ENCODE results near the gene GABRB3. TPM values are rescaled to one million over a fixed set of nuclear protein-coding genes. Genes with fewer than 3 reads are reported as not detected.

GABRB3 gene
- total and polyA plus RNA-seq, 4 donors, result 0.09 to 1.2 (median 0.50) TPM

DNA sequence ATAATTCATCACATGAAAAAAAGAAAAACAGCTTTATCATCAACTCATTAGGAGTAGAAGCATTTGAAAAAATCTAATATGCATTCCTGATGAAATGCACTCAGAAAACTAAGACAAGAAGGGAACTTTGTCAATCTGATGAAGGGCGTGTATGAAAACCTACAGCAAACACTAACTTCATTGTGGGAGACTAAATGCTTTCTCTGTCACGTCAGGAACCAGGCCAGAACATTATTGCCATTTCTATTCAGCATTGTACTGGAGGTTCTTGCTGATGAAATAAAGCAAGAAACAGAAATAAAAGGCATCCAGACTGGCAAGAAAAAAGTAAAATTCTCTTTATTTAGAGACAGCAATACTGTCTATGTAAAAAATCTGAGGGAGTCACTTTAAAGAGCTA, 235.2 kb downstream of the GABRB3 start (continued):
- no peak for TF ChIP-seq MAX (IDR thresholded peaks at IDR 0.05)

DNA sequence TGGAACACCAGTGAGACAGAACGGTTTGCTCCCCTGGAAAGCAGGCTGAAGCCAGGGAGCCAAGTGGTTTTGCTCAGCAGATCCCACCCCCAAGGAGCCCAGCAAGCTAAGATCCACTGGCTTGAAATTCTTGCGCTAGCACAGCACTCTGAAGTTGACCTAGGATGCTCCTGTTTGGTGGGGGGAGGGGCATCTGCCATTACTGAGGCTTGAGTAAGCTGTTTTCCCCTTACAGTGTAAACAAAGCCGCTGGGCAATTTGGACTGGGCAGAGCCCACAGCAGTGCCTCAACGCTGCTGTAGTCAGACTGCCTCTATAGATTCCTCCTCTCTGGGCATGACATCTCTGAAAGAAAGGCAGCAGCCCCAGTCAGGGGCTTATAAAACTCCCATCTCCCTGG, 241.4 kb downstream of the GABRB3 start:
- no peaks in the 10 kb centered on the region for H3K27me3 ChIP-seq (ENCODE audit: control insufficient read depth in 4 of 4, insufficient read depth in 4 of 4, low read length in 3 of 4)
- no peak for DNase-seq (ENCODE audit: low spot score)
- H3K27ac ChIP-seq (ENCODE audit: low read depth in 1 of 2, low read length in 2 of 2), result no peak overlapping the region
- H3K9me3 ChIP-seq (ENCODE audit: control insufficient read depth in 4 of 4, low read length in 3 of 4), result peaks cover 0 to 4% (median 0%) of the 10 kb centered on the region in 4 donors
- TF ChIP-seq, protein P1, sequence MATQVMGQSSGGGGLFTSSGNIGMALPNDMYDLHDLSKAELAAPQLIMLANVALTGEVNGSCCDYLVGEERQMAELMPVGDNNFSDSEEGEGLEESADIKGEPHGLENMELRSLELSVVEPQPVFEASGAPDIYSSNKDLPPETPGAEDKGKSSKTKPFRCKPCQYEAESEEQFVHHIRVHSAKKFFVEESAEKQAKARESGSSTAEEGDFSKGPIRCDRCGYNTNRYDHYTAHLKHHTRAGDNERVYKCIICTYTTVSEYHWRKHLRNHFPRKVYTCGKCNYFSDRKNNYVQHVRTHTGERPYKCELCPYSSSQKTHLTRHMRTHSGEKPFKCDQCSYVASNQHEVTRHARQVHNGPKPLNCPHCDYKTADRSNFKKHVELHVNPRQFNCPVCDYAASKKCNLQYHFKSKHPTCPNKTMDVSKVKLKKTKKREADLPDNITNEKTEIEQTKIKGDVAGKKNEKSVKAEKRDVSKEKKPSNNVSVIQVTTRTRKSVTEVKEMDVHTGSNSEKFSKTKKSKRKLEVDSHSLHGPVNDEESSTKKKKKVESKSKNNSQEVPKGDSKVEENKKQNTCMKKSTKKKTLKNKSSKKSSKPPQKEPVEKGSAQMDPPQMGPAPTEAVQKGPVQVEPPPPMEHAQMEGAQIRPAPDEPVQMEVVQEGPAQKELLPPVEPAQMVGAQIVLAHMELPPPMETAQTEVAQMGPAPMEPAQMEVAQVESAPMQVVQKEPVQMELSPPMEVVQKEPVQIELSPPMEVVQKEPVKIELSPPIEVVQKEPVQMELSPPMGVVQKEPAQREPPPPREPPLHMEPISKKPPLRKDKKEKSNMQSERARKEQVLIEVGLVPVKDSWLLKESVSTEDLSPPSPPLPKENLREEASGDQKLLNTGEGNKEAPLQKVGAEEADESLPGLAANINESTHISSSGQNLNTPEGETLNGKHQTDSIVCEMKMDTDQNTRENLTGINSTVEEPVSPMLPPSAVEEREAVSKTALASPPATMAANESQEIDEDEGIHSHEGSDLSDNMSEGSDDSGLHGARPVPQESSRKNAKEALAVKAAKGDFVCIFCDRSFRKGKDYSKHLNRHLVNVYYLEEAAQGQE (IDR thresholded peaks at IDR 0.05), result no peak
- TF ChIP-seq NR2F2 (IDR thresholded peaks at IDR 0.05), result no peak
- no peak for TF ChIP-seq TAF1 (conservative IDR thresholded peaks at IDR 0.05)
- TF ChIP-seq RAD21 (IDR thresholded peaks at IDR 0.05), result no peak
- TF ChIP-seq MAX (IDR thresholded peaks at IDR 0.05), result no peak
- TF ChIP-seq HNF4A (conservative IDR thresholded peaks at IDR 0.05), result no peak
- TF ChIP-seq ZBTB33 (IDR thresholded peaks at IDR 0.05), result no peak
- TF ChIP-seq GABPA (IDR thresholded peaks at IDR 0.05 in 1 of 2, conservative IDR thresholded peaks at IDR 0.05 in 1 of 2), result no peak
- TF ChIP-seq FOXA2 (IDR thresholded peaks at IDR 0.05), result no peak
- TF ChIP-seq RXRA (IDR thresholded peaks at IDR 0.05), result no peak
- TF ChIP-seq SP1 (IDR thresholded peaks at IDR 0.05), result no peak
- no peak for TF ChIP-seq ATF3 (IDR thresholded peaks at IDR 0.05)
- no peak for TF ChIP-seq EGR1 (IDR thresholded peaks at IDR 0.05; ENCODE audit: low read depth in 2 of 2)
- no peak for TF ChIP-seq JUND (IDR thresholded peaks at IDR 0.05)
- no peak for TF ChIP-seq FOXA1 (IDR thresholded peaks at IDR 0.05)
- TF ChIP-seq YY1 (IDR thresholded peaks at IDR 0.05), result no peak
- TF ChIP-seq, protein P2, sequence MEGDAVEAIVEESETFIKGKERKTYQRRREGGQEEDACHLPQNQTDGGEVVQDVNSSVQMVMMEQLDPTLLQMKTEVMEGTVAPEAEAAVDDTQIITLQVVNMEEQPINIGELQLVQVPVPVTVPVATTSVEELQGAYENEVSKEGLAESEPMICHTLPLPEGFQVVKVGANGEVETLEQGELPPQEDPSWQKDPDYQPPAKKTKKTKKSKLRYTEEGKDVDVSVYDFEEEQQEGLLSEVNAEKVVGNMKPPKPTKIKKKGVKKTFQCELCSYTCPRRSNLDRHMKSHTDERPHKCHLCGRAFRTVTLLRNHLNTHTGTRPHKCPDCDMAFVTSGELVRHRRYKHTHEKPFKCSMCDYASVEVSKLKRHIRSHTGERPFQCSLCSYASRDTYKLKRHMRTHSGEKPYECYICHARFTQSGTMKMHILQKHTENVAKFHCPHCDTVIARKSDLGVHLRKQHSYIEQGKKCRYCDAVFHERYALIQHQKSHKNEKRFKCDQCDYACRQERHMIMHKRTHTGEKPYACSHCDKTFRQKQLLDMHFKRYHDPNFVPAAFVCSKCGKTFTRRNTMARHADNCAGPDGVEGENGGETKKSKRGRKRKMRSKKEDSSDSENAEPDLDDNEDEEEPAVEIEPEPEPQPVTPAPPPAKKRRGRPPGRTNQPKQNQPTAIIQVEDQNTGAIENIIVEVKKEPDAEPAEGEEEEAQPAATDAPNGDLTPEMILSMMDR (IDR thresholded peaks at IDR 0.05; ENCODE audit: low read depth, low read length, missing input control), result no peak
- no peak for TF ChIP-seq HNF4G (IDR thresholded peaks at IDR 0.05)
- H3K4me3 ChIP-seq (ENCODE audit: low read depth in 1 of 3, low read length in 3 of 3), result no peak overlapping the region
- WGBS, result 55% methylated on average over 4 of the region's 4 CpGs
- H3K4me1 ChIP-seq (ENCODE audit: control insufficient read depth in 4 of 4, insufficient read depth in 4 of 4, low read length in 3 of 4), result no peaks in the 10 kb centered on the region
- no peak overlapping the region for H3K9ac ChIP-seq (ENCODE audit: low read depth in 1 of 2, low read length in 2 of 2)
- H3K36me3 ChIP-seq (ENCODE audit: control insufficient read depth in 4 of 4, insufficient read depth in 3 of 4, low read depth in 1 of 4, low read length in 3 of 4), result no peaks in the 10 kb centered on the region
